Measurements from ENCODE around the gene KIF2C. TPM values are rescaled to one million over a fixed set of nuclear protein-coding genes. Genes with fewer than 3 reads are reported as not detected.
"Not testable (repeated sequence)": the region's sequence is repeated elsewhere in the genome, so short reads cannot be mapped to it uniquely, and the experiment has no call there.

The KIF2C gene
- total RNA-seq, 4 donors from 2014 or later: 0.76 to 4.5 (median 3.7) TPM

- intact Hi-C loops (cut with DNase I; ENCODE audit: low total_unique reads): no loop called here
- TF ChIP-seq POLR2A (IDR thresholded peaks at IDR 0.05) (peak in 1 of 2 donors; percentile 36), CTCF (IDR thresholded peaks at IDR 0.05) (peak in 1 of 3 donors; percentile 81)
- WGBS, 2 donors: 0 to 1% methylated on average over 19 of the region's 19 CpGs
- DNase-seq (ENCODE audit: low spot score in 2 of 2): peak; percentile 95 to 99
- H3K4me3 ChIP-seq (ENCODE audit: low read depth, poor library complexity, severe bottlenecking): no peak within 1 kb of the TSS
These were observed 8.7 kb upstream of the KIF2C start, which contains the start of gene RNU5D-1 for GRCh38 chr1:44730741-44731512. Gene RNU5D-1, minus strand, starts transcription at chr1:44731170.

GRCh38 chr1:44733365-44733764 is 6.3 kb upstream of the KIF2C start:
- no peak overlapping the region for H3K4me3 ChIP-seq (ENCODE audit: low read depth, poor library complexity, severe bottlenecking)
- DNase-seq (ENCODE audit: low spot score in 2 of 2): peak in 1 of 2 donors; percentile 47
- WGBS, 2 donors: 54 to 55% methylated on average over 1 of the region's 1 CpG
- intact Hi-C loops (cut with DNase I; ENCODE audit: low total_unique reads): no loop called here
- TF ChIP-seq CTCF (IDR thresholded peaks at IDR 0.05) (no peak), POLR2A (IDR thresholded peaks at IDR 0.05) (no peak)

GRCh38 chr1:44733784-44734183 is 5.9 kb upstream of the KIF2C start:
- 74 to 89% methylated on average over 1 of the region's 1 CpG for WGBS, 2 donors
- TF ChIP-seq CTCF (IDR thresholded peaks at IDR 0.05) (no peak), POLR2A (IDR thresholded peaks at IDR 0.05) (no peak)
- intact Hi-C loops (cut with DNase I; ENCODE audit: low total_unique reads): no loop called here
- DNase-seq (ENCODE audit: low spot score in 2 of 2): no peak
- no peak overlapping the region for H3K4me3 ChIP-seq (ENCODE audit: low read depth, poor library complexity, severe bottlenecking)

- no peak overlapping the region for H3K4me3 ChIP-seq (ENCODE audit: low read depth, poor library complexity, severe bottlenecking)
- TF ChIP-seq CTCF (IDR thresholded peaks at IDR 0.05) (no peak), POLR2A (IDR thresholded peaks at IDR 0.05) (no peak)
- intact Hi-C loops (cut with DNase I; ENCODE audit: low total_unique reads): no loop called here
- WGBS, 2 donors: 96 to 100% methylated on average over 1 of the region's 1 CpG
- DNase-seq (ENCODE audit: low spot score in 2 of 2): no peak
These were observed 3.6 kb upstream of the KIF2C start for GRCh38 chr1:44735992-44736391.

- intact Hi-C loops (cut with DNase I; ENCODE audit: low total_unique reads); H3K4me3 ChIP-seq (ENCODE audit: low read depth, poor library complexity, severe bottlenecking); DNase-seq (ENCODE audit: low spot score in 2 of 2): not testable (repeated sequence)
- WGBS, 2 donors: 73 to 100% methylated on average over 1 of the region's 1 CpG
These were observed 707 bp upstream of the KIF2C start for GRCh38 chr1:44738953-44739306.

GRCh38 chr1:44740179-44740617 is 561 bp downstream of the KIF2C start:
- no peak for DNase-seq (ENCODE audit: low spot score in 2 of 2)
- WGBS, 2 donors: 3 to 6% methylated on average over 14 of the region's 14 CpGs
- TF ChIP-seq CTCF (IDR thresholded peaks at IDR 0.05) (no peak), POLR2A (IDR thresholded peaks at IDR 0.05) (no peak)
- intact Hi-C loops (cut with DNase I; ENCODE audit: low total_unique reads): no loop called here
- peak overlapping the region; percentile 29 for H3K4me3 ChIP-seq (ENCODE audit: low read depth, poor library complexity, severe bottlenecking)
